Immature natural killer cell (primary cell): ENCODE results near the gene ZNF362. TPM values are rescaled to one million over a fixed set of nuclear protein-coding genes. Genes with fewer than 3 reads are reported as not detected.

ENCODE experiments used
- DNase-seq, 3 donors: peaks; one replicate each; pipeline ENCODE4 v3.0.0; 2022; ENCODE audit warnings: mixed read lengths in 1 of 3
- H3K27ac Mint-ChIP-seq, 6 donors: one replicate each; pipeline ENCODE4 v1.8.0; 2020; ENCODE audit warnings: mixed read lengths in 6 of 6, mild to moderate bottlenecking in 5 of 6, inconsistent platforms in 4 of 6, moderate library complexity in 3 of 6
- H3K27me3 Mint-ChIP-seq, 3 donors: one replicate each; pipeline ENCODE4 v1.8.0; 2020 to 2021; ENCODE audit warnings: low read depth in 3 of 3, mild to moderate bottlenecking in 3 of 3, mixed read lengths in 3 of 3, moderate library complexity in 3 of 3, inconsistent platforms in 1 of 3
- H3K36me3 Mint-ChIP-seq, 3 donors: one replicate each; pipeline ENCODE4 v1.8.0; 2020; ENCODE audit warnings: mixed read lengths in 3 of 3, inconsistent platforms in 2 of 3, mild to moderate bottlenecking in 2 of 3
- H3K4me1 Mint-ChIP-seq, 2 donors: one replicate each; pipeline ENCODE4 v1.8.0; 2020; ENCODE audit warnings: inconsistent platforms in 2 of 2, mild to moderate bottlenecking in 2 of 2, mixed read lengths in 2 of 2, moderate library complexity in 1 of 2
- H3K4me3 Mint-ChIP-seq, 5 donors: one replicate each; pipeline ENCODE4 v1.8.0; 2020; ENCODE audit warnings: mild to moderate bottlenecking in 5 of 5, mixed read lengths in 5 of 5, inconsistent platforms in 3 of 5, moderate library complexity in 3 of 5
- H3K9me3 Mint-ChIP-seq, 6 donors: one replicate each; pipeline ENCODE4 v1.8.0; 2020; ENCODE audit warnings: mild to moderate bottlenecking in 6 of 6, mixed read lengths in 6 of 6, inconsistent platforms in 4 of 6, moderate library complexity in 3 of 6
- polyA plus RNA-seq, 3 donors: library from polyadenylated mRNA; unstranded; fragments of 300-500 nt; fragmentation: Illumina TruSeq; gene quantifications; one replicate each; pipeline ENCODE4 v1.2.3, GENCODE V29; 2021

ZNF362 gene, protein sequence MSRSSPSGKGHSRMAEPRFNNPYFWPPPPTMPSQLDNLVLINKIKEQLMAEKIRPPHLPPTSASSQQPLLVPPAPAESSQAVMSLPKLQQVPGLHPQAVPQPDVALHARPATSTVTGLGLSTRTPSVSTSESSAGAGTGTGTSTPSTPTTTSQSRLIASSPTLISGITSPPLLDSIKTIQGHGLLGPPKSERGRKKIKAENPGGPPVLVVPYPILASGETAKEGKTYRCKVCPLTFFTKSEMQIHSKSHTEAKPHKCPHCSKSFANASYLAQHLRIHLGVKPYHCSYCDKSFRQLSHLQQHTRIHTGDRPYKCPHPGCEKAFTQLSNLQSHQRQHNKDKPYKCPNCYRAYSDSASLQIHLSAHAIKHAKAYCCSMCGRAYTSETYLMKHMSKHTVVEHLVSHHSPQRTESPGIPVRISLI
- polyA plus RNA-seq, result 10 to 100 TPM in 2 of 3 donors, 1 to 10 TPM in 1; 5.5 to 37.9 (median 16.2) TPM

- Mint-ChIP-seq H3K9me3 (no peaks in the 10 kb centered on the region), H3K4me1 (peaks cover 47 to 58% of the 10 kb centered on the region in 2 donors), H3K36me3 (peaks cover 0 to 4% (median 0%) of the 10 kb centered on the region in 3 donors), H3K27ac (peak within 1 kb of the TSS; percentile 88 to 98 (median 95)), H3K4me3 (peak within 1 kb of the TSS; percentile 96 to 100 (median 99)), H3K27me3 (peaks cover 0 to 7% (median 3%) of the 10 kb centered on the region in 3 donors)
- DNase-seq, result peak; percentile 54 to 72 (median 60)
These were observed at the start of gene ZNF362 for GRCh38 chr1:33256471-33257206. ZNF362 (plus strand) TSS chr1:33256492; CDS start chr1:33270575, 14,083 bp downstream.

DNA sequence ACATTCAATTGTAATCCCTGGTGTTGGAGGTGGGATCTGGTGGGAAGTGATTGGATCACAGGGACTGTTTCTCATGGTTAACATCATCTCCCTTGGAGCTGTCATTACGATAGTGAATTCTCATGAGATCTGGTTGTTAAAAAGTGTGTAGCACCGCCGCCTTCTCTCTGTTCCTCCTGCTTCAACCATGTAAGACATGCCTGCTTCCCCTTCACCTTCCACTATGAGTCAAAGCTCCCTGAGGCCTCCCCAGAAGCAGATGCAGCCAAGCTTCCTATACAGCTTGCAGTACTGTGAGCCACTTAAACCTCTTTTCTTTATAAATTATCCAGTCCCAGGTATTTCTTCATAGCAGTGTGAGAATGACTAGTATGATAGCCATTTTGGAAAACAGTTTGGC lies 44.3 kb upstream of the ZNF362 start:
- Mint-ChIP-seq H3K4me1 (no peaks in the 10 kb centered on the region), H3K27ac (no peak overlapping the region), H3K36me3 (peaks cover 0 to 4% (median 0%) of the 10 kb centered on the region in 3 donors), H3K27me3 (peaks cover 5 to 15% (median 9%) of the 10 kb centered on the region in 3 donors), H3K9me3 (no peaks in the 10 kb centered on the region), H3K4me3 (no peak overlapping the region)
- no peak for DNase-seq

GRCh38 chr1:33219886-33220661 lies 36.2 kb upstream of the ZNF362 start:
- no peak overlapping the region for H3K4me3 Mint-ChIP-seq
- no peak overlapping the region for H3K27ac Mint-ChIP-seq
- peaks cover 6 to 8% of the 10 kb centered on the region in 2 donors for H3K4me1 Mint-ChIP-seq
- peaks cover 0 to 6% (median 2%) of the 10 kb centered on the region in 3 donors for H3K36me3 Mint-ChIP-seq
- no peak for DNase-seq
- peaks cover 4 to 14% (median 12%) of the 10 kb centered on the region in 6 donors for H3K9me3 Mint-ChIP-seq
- peaks cover 2 to 8% (median 6%) of the 10 kb centered on the region in 3 donors for H3K27me3 Mint-ChIP-seq

DNA sequence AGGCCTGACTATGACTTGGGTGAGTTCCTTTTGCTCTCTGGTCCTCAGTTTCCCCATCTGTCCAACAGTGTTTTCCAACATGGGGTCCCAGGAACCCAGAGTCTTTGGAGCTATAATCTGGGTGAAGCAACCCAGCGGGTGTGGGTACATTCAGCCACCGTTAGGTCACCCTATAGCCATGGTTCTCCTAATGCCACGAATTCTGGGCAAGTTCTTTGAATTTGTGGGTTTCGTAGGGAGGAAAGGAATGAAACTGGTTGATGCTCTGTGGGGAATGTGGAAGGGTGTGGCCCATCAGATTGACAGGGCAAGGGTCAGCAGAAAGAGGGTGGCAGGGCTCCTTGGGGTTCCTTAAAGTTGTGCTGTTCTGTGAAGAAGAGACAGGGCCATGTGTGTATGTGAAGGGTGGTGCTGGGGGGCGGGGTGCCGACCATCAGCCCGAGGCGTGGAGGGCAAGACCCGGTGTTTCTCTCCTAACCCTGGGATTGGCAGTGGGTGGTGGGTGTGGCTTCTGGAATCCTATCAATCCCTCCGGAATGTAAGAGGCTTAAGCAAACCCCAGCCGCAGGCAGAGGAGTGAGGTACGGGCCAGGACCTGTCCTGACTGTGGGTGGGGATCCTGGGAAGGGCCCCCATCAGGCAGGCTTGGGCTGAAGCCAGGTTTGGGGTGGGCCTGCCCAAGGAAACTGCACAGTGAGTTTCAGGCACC lies 35.5 kb upstream of the ZNF362 start:
- Mint-ChIP-seq H3K27me3 (peaks cover 2 to 8% (median 6%) of the 10 kb centered on the region in 3 donors), H3K9me3 (peaks cover 4 to 15% (median 12%) of the 10 kb centered on the region in 6 donors), H3K4me1 (peaks cover 6 to 8% of the 10 kb centered on the region in 2 donors), H3K27ac (no peak overlapping the region), H3K36me3 (peaks cover 0 to 6% (median 3%) of the 10 kb centered on the region in 3 donors), H3K4me3 (no peak overlapping the region)
- DNase-seq, result no peak

DNA sequence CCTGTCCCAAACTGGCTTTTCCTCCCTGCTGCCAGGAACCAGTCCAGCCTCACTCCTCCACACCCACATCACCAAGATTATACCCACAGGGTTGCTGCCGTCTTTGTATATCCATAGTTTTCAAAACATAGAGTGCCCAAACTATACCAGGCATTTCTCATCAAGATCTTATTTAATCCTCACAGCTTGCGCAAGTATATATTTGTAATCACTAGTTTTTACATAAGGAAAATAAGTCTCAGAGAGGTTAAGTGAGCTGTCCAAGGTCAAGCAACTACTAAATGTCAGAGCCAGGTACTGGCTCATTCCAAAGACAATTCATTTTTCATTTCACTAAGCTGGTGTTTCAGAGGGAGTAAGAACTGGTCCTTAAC lies 34.9 kb upstream of the ZNF362 start:
- no peak for DNase-seq
- peaks cover 0 to 6% (median 3%) of the 10 kb centered on the region in 3 donors for H3K36me3 Mint-ChIP-seq
- peaks cover 4 to 15% (median 12%) of the 10 kb centered on the region in 6 donors for H3K9me3 Mint-ChIP-seq
- peaks cover 2 to 8% (median 6%) of the 10 kb centered on the region in 3 donors for H3K27me3 Mint-ChIP-seq
- peaks cover 6 to 8% of the 10 kb centered on the region in 2 donors for H3K4me1 Mint-ChIP-seq
- no peak overlapping the region for H3K27ac Mint-ChIP-seq
- H3K4me3 Mint-ChIP-seq, result no peak overlapping the region

- Mint-ChIP-seq H3K4me3 (no peak overlapping the region), H3K36me3 (peaks cover 0 to 6% (median 3%) of the 10 kb centered on the region in 3 donors), H3K27me3 (peaks cover 0 to 9% (median 6%) of the 10 kb centered on the region in 3 donors), H3K27ac (no peak overlapping the region), H3K9me3 (peaks cover 4 to 15% (median 12%) of the 10 kb centered on the region in 6 donors), H3K4me1 (peaks cover 6 to 8% of the 10 kb centered on the region in 2 donors)
- no peak for DNase-seq
These were observed 33.9 kb upstream of the ZNF362 start for GRCh38 chr1:33222381-33222780.

DNA sequence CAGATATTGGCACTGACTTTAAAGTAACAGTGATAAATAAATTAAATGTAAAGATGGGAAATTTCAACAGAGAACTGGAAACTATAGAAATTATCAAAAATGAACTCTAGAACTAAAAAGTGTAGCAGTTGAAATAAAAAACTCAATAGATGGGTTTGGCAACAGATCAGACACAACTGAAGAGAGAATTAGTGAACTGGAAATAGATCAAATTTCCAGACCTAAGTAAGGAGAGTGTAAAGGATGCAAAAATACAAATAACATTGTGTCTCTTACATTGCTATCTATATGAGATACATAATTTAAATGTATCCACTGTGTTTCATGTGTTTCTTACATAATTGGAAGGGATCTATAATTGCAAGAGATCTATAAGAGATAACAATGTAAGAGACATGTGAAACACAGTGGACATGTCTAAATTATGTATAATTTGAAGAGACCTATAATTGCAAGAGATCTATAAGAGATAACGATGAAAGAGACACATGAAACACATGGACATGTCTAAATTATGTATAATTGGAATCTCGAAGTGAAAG lies 32.1 kb upstream of the ZNF362 start:
- no peak for DNase-seq
- peaks cover 0 to 14% (median 3%) of the 10 kb centered on the region in 3 donors for H3K36me3 Mint-ChIP-seq
- no peak overlapping the region for H3K4me3 Mint-ChIP-seq
- peaks cover 2 to 7% (median 6%) of the 10 kb centered on the region in 3 donors for H3K27me3 Mint-ChIP-seq
- no peaks in the 10 kb centered on the region for H3K4me1 Mint-ChIP-seq
- H3K27ac Mint-ChIP-seq, result no peak overlapping the region
- H3K9me3 Mint-ChIP-seq, result peaks cover 4 to 15% (median 12%) of the 10 kb centered on the region in 6 donors

DNA sequence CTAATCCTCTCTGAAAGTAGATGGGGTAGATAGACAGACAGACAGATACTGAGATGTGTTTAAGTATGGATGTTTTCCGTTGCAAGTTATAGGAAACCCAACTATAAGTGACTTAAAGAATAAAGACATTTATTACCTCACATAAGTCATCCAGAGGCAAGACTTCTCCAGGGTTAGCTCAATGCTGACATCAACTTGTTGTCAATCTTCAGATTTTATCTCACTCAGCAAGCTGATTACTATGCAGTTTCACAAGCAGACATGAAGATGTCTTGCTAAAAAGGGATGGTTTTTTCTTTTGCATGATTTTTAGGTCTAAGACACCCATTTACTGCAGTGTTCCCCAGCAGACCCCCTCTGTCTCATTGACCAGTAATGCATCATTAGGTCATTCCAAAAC lies 30.7 kb upstream of the ZNF362 start:
- Mint-ChIP-seq H3K36me3 (peaks cover 0 to 14% (median 3%) of the 10 kb centered on the region in 3 donors), H3K4me3 (no peak overlapping the region), H3K27me3 (peaks cover 4 to 7% (median 6%) of the 10 kb centered on the region in 3 donors), H3K27ac (no peak overlapping the region), H3K4me1 (no peaks in the 10 kb centered on the region), H3K9me3 (peaks cover 4 to 15% (median 12%) of the 10 kb centered on the region in 6 donors)
- DNase-seq, result no peak

DNA sequence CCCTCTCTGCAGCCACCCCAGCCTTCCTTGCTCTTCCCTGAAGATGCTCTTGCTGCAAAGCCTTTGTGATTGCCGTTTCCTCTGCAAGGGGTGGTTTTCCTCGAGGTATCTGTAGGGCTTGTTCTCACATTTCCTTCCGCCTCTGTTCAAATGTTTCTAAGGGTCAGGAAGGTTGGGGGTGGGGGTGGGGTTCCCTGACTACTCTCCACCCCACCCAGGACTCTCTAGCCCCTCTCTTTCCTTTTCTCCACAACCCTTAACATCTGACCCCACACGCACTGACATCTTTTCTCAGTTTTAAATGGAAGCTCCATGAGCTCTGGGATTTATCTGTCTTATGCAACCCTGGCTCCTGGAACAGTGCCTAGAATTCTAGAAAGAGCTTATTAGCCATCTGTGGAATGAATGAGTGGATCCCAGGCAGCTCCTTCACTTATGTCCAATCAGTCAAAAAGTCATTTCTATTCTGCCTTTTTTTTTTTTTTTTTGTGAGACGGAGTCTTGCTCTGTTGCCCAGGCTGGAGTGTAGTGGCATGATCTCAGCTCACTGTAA lies 27.3 kb upstream of the ZNF362 start:
- DNase-seq, result no peak
- no peak overlapping the region for H3K4me3 Mint-ChIP-seq
- H3K9me3 Mint-ChIP-seq, result peaks cover 2 to 13% (median 10%) of the 10 kb centered on the region in 6 donors
- no peaks in the 10 kb centered on the region for H3K4me1 Mint-ChIP-seq
- H3K27me3 Mint-ChIP-seq, result peaks cover 5 to 9% (median 9%) of the 10 kb centered on the region in 3 donors
- H3K27ac Mint-ChIP-seq, result no peak overlapping the region
- H3K36me3 Mint-ChIP-seq, result peaks cover 0 to 11% (median 3%) of the 10 kb centered on the region in 3 donors

DNA sequence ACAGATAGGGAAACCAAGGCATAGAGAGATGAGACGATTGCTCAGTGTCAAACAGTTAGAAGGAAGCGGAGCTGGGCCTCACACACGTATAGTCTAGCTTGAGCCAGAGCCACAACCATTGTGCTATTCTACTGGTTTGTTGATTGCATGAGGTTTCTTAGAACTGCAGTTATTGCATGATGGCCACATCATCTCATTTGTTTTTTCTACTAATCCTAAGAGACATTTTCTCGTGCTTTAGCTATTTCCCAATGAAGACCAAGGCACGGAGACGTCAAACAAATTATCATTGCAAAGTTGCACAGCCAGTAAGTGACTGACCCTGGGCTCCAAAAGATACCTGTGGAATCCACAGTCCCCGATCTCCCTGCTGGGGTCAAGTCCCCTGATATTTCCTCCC lies 25.1 kb upstream of the ZNF362 start:
- Mint-ChIP-seq H3K4me3 (no peak overlapping the region), H3K4me1 (no peaks in the 10 kb centered on the region), H3K36me3 (peaks cover 0 to 8% (median 0%) of the 10 kb centered on the region in 3 donors), H3K27ac (no peak overlapping the region), H3K27me3 (peaks cover 5 to 9% (median 6%) of the 10 kb centered on the region in 3 donors), H3K9me3 (peaks cover 0 to 2% (median 0%) of the 10 kb centered on the region in 6 donors)
- DNase-seq, result no peak

DNA sequence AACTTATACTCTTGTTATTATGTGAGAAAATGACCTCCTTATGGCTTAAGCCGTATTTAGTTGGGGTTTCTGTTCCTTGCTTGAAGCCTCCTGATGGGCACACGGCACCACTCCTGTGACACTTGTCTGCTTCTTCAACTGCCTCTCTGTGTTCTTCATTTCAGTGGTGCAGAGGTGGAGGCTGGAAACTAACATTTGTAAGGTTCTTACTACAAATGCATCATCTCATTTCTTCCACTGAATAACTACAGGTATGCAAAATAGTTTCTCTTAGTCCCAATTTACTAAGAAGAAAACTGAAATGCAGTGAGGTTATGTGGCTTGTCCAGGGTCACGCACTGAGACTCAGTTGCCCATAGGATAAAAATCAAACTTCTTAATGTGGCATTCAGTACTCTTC lies 23.6 kb upstream of the ZNF362 start:
- Mint-ChIP-seq H3K4me3 (no peak overlapping the region), H3K9me3 (peaks cover 0 to 2% (median 0%) of the 10 kb centered on the region in 6 donors), H3K27ac (no peak overlapping the region), H3K27me3 (peaks cover 5 to 6% (median 5%) of the 10 kb centered on the region in 3 donors), H3K36me3 (peaks cover 0 to 8% (median 0%) of the 10 kb centered on the region in 3 donors), H3K4me1 (peaks cover 4 to 5% of the 10 kb centered on the region in 2 donors)
- DNase-seq, result no peak

DNA sequence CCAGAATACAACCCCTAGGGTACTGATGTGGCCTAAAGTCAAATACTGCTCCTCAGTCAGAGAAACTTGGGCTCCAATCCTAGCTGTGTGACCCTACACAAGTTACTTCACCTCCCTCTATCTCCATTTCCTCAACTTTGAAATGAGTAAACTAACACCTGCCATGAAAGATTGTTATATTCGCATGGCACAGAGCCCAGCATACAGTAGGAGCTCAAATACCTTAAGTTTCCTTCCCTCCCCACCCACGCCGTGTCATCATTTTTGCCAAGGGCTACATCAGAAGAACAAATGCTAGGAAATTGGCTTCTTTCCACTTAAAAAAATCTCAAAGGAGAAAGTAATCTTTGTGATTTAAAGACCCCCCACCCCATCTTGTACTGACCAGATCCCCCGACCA lies 22.2 kb upstream of the ZNF362 start:
- Mint-ChIP-seq H3K9me3 (no peaks in the 10 kb centered on the region), H3K27me3 (peaks cover 4 to 5% (median 5%) of the 10 kb centered on the region in 3 donors), H3K4me3 (no peak overlapping the region), H3K36me3 (peaks cover 0 to under 1% (median 0%) of the 10 kb centered on the region in 3 donors), H3K27ac (no peak overlapping the region), H3K4me1 (peaks cover 5 to 6% of the 10 kb centered on the region in 2 donors)
- no peak for DNase-seq
